IMR-90 (cell line): Measurements from ENCODE around the gene CDS2.

ENCODE experiments used
- CEBPB ChIP-seq: IDR thresholded peaks from 2 replicates; pipeline ENCODE4 v1.6.1; 2012; ENCODE audit warnings: low read depth, low read length, improper control_type of control experiment
- CHD1 ChIP-seq: IDR thresholded peaks from 2 replicates; pipeline ENCODE4 v1.6.1; 2012; ENCODE audit warnings: low read depth, low read length, improper control_type of control experiment
- MAZ ChIP-seq: IDR thresholded peaks from 2 replicates; pipeline ENCODE4 v1.6.1; 2012; ENCODE audit warnings: low read depth, mild to moderate bottlenecking, low read length, improper control_type of control experiment, moderate library complexity, borderline replicate concordance
- MXI1 ChIP-seq: IDR thresholded peaks from 2 replicates; pipeline ENCODE4 v1.6.1; 2012; ENCODE audit warnings: low read depth, mild to moderate bottlenecking, low read length, moderate library complexity, borderline replicate concordance
- RAD21 ChIP-seq: IDR thresholded peaks from 2 replicates; pipeline ENCODE4 v1.6.1; 2012; ENCODE audit warnings: low read length, improper control_type of control experiment
- TF ChIP-seq, protein P1 (sequence below): conservative IDR thresholded peaks from 2 replicates; pipeline ENCODE4 v1.5.1; 2012; ENCODE audit warnings: mild to moderate bottlenecking, low read depth, low read length, improper control_type of control experiment

DNA sequence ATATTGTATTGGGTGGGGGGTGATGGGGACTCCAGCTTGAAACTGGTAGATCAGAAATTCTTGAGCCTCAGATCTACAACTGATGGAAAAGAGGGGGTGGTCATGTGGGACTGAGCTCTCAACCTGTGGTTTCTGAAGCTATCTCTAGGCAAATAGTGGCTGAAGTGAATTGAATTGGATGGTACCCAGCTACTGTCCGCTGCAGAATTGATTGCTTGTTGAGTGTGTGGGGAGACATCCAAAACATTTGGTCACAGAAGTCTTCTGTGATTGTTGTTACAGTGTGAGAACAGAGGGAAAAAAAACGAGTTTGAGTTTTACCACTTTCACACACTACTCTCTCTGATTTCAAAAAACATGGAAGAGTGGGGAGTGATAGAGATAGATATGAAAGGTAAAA is 14.8 kb downstream of the CDS2 start:
- no peak for TF ChIP-seq MXI1
- TF ChIP-seq, protein P1, sequence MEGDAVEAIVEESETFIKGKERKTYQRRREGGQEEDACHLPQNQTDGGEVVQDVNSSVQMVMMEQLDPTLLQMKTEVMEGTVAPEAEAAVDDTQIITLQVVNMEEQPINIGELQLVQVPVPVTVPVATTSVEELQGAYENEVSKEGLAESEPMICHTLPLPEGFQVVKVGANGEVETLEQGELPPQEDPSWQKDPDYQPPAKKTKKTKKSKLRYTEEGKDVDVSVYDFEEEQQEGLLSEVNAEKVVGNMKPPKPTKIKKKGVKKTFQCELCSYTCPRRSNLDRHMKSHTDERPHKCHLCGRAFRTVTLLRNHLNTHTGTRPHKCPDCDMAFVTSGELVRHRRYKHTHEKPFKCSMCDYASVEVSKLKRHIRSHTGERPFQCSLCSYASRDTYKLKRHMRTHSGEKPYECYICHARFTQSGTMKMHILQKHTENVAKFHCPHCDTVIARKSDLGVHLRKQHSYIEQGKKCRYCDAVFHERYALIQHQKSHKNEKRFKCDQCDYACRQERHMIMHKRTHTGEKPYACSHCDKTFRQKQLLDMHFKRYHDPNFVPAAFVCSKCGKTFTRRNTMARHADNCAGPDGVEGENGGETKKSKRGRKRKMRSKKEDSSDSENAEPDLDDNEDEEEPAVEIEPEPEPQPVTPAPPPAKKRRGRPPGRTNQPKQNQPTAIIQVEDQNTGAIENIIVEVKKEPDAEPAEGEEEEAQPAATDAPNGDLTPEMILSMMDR = no peak
- no peak for TF ChIP-seq MAZ
- TF ChIP-seq CEBPB = no peak
- TF ChIP-seq CHD1 = no peak
- no peak for TF ChIP-seq RAD21
